ENCODE results near the gene ZNF862.
"Not testable (repeated sequence)": the region's sequence is repeated elsewhere in the genome, so short reads cannot be mapped to it uniquely, and the experiment has no call there.

ZNF862 gene

GRCh38 chr7:149825567-149826343 lies 12.4 kb upstream of the ZNF862 start:
- DNase-seq: no peak

GRCh38 chr7:149826344-149827088 lies 11.7 kb upstream of the ZNF862 start:
- DNase-seq: no peak

- DNase-seq: no peak
These were observed 10.8 kb upstream of the ZNF862 start for GRCh38 chr7:149827089-149827981.

GRCh38 chr7:149828357-149829309 lies 9.5 kb upstream of the ZNF862 start:
- no peak for DNase-seq

- DNase-seq: not testable (repeated sequence)
These were observed 7.6 kb upstream of the ZNF862 start for GRCh38 chr7:149830527-149830926.

GRCh38 chr7:149830997-149831740 lies 7.0 kb upstream of the ZNF862 start:
- DNase-seq: no peak

- DNase-seq: no peak
These were observed 6.4 kb upstream of the ZNF862 start for GRCh38 chr7:149831741-149832219.

GRCh38 chr7:149832332-149833041 lies 5.7 kb upstream of the ZNF862 start:
- DNase-seq: no peak

GRCh38 chr7:149833495-149834130 lies 4.6 kb upstream of the ZNF862 start:
- no peak for DNase-seq

GRCh38 chr7:149834601-149835000 lies 3.6 kb upstream of the ZNF862 start:
- no peak for DNase-seq

- no peak for DNase-seq
These were observed 1.7 kb upstream of the ZNF862 start for GRCh38 chr7:149836434-149836833.

GRCh38 chr7:149837564-149838223 lies 481 bp upstream of the ZNF862 start:
- no peak for DNase-seq

- no peak for DNase-seq
These were observed 825 bp downstream of the ZNF862 start for GRCh38 chr7:149838992-149839408.

- no peak for DNase-seq
These were observed 1.8 kb downstream of the ZNF862 start for GRCh38 chr7:149839933-149840332.

GRCh38 chr7:149843566-149843965 lies 5.4 kb downstream of the ZNF862 start:
- no peak for DNase-seq

GRCh38 chr7:149844445-149844844 lies 6.3 kb downstream of the ZNF862 start:
- no peak for DNase-seq

- no peak for DNase-seq
These were observed 7.2 kb downstream of the ZNF862 start for GRCh38 chr7:149845257-149845980.

GRCh38 chr7:149846021-149846420 lies 7.8 kb downstream of the ZNF862 start:
- DNase-seq: no peak

Data from NCI-H1930 (cell line).